ENCODE data around the gene KCNC2.

Gene KCNC2

GRCh38 chr12:75212072-75212471 lies 2.4 kb upstream of the KCNC2 start:
- TF ChIP-seq, protein P1, sequence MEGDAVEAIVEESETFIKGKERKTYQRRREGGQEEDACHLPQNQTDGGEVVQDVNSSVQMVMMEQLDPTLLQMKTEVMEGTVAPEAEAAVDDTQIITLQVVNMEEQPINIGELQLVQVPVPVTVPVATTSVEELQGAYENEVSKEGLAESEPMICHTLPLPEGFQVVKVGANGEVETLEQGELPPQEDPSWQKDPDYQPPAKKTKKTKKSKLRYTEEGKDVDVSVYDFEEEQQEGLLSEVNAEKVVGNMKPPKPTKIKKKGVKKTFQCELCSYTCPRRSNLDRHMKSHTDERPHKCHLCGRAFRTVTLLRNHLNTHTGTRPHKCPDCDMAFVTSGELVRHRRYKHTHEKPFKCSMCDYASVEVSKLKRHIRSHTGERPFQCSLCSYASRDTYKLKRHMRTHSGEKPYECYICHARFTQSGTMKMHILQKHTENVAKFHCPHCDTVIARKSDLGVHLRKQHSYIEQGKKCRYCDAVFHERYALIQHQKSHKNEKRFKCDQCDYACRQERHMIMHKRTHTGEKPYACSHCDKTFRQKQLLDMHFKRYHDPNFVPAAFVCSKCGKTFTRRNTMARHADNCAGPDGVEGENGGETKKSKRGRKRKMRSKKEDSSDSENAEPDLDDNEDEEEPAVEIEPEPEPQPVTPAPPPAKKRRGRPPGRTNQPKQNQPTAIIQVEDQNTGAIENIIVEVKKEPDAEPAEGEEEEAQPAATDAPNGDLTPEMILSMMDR (IDR thresholded peaks at IDR 0.05; ENCODE audit: extremely low read depth, insufficient read depth, missing control alignments) = no peak
- in situ Hi-C loops (cut with MboI; ENCODE audit: low pct_unique_long_range_greater_than_20kb, low sequenced_read_pairs, unreplicated experiment) = no loop called here
- DNase-seq (ENCODE audit: low spot score) = no peak

DNA sequence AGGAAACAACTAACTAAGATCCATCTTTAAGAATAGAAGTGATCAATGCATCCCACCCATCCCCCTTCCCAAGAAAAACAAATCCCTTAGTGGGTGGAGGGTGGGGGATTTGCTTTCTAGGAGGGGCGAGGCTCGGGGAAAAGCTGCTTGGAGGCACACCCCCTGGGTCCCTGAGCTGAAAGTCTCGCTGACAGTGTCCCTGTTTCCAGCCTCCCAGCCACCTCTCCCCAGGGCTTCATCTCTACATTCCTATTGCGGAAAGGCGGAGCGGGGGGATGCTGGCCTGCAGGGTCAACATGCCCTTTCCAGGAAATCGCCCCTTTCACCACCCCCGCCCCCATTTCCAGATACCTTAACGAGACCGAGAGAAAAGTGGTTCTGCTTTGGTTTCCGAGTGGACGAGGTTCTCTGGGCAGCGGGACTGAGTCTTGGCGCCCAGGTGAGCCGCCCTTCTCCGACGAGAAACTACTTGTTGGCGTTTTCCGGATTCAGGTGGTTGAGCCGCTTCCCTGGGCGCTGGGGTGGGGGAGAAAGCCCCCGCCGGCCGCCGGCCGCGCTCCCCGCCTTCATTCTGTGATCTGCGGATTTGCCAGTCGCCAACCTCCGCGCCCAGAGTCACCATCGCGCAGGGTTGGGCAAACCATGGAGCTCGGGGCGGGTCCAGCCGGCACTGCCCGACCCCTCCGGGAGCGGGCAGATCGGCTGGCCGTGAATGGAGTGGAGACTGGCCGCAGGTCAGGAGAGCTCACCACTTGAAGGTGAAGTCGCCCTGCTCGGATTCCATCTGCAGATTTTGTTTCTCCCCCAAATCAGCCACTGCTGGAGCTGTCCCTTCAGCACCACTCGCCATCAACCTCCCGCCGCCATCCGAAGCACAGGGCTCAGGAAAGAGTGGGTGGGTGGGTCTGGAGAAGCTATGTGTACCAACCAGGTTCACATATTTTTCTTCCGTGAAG lies 505 bp downstream of the KCNC2 start:
- TF ChIP-seq, protein P1 (IDR thresholded peaks at IDR 0.05; ENCODE audit: extremely low read depth, insufficient read depth, missing control alignments) = no peak
- in situ Hi-C loops (cut with MboI; ENCODE audit: low pct_unique_long_range_greater_than_20kb, low sequenced_read_pairs, unreplicated experiment) = no loop called here

GRCh38 chr12:75207338-75208083 lies 2.1 kb downstream of the KCNC2 start:
- no peak for DNase-seq (ENCODE audit: low spot score)
- TF ChIP-seq, protein P1 (IDR thresholded peaks at IDR 0.05; ENCODE audit: extremely low read depth, insufficient read depth, missing control alignments) = no peak
- in situ Hi-C loops (cut with MboI; ENCODE audit: low pct_unique_long_range_greater_than_20kb, low sequenced_read_pairs, unreplicated experiment) = no loop called here

More for the DNA sequence above, 505 bp downstream of the KCNC2 start:
- DNase-seq (ENCODE audit: low spot score) = peak; percentile 34

DNA sequence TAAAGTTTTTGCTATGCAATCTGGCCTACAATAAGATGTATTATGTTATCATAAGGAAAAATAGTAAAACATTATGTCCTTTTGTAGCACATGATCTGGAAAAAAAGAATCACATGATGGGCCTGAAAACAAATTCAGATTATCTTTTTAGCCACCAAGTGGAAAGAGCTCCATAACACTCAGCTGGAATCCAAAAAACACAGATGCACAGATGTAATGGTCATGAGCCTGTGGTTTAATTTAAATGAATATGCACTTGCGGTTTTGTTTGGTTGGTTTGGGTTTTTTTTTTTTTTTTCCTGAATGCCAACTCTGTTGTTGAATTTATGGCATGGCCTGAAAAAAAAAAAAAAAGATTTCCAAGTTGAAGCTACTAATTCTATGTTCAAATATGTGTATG lies 4.1 kb downstream of the KCNC2 start:
- TF ChIP-seq, protein P1 (IDR thresholded peaks at IDR 0.05; ENCODE audit: extremely low read depth, insufficient read depth, missing control alignments) = no peak
- DNase-seq (ENCODE audit: low spot score) = no peak
- in situ Hi-C loops (cut with MboI; ENCODE audit: low pct_unique_long_range_greater_than_20kb, low sequenced_read_pairs, unreplicated experiment) = no loop called here

DNA sequence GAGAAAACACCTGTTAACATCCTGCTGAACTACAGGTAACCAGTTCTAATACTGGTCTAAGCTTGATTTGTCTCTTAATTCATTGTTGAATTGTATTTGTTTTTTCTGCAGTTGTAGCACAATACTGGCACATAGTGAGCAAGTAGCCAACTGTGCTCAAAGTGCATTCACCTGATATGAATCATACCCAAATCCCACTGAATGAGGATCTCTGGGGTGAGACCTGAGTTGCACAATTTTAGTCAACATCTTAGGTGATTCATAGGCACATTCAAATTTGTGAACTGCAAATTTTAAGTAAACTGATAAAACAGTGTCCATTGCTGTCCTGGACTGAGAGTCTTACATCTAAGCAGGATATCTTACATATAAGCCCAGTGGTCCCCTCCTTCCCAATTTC lies 12.8 kb downstream of the KCNC2 start:
- TF ChIP-seq, protein P1 (IDR thresholded peaks at IDR 0.05; ENCODE audit: extremely low read depth, insufficient read depth, missing control alignments) = no peak
- no peak for DNase-seq (ENCODE audit: low spot score)
- in situ Hi-C loops (cut with MboI; ENCODE audit: low pct_unique_long_range_greater_than_20kb, low sequenced_read_pairs, unreplicated experiment) = no loop called here

- TF ChIP-seq, protein P1 (IDR thresholded peaks at IDR 0.05; ENCODE audit: extremely low read depth, insufficient read depth, missing control alignments) = no peak
- in situ Hi-C loops (cut with MboI; ENCODE audit: low pct_unique_long_range_greater_than_20kb, low sequenced_read_pairs, unreplicated experiment) = no loop called here
- no peak for DNase-seq (ENCODE audit: low spot score)
These were observed 13.2 kb downstream of the KCNC2 start for GRCh38 chr12:75196408-75196807.

Data from GM13977 (cell line).